SU-DHL-6 (cell line): Measurements from ENCODE around the gene SERPIND1.

ENCODE experiments used
- H2AFZ ChIP-seq: fragments of 200-600 bp; sonication (generic); 2 replicates; pipeline ENCODE4 v1.6.1; 2014; ENCODE audit warnings: low read depth, mild to moderate bottlenecking, moderate library complexity, mixed read lengths, antibody characterized with exemption, low read length; ENCODE audit not compliant: severe bottlenecking
- H3F3A ChIP-seq: fragments of 200-600 bp; shearing (Covaris generic); 2 replicates; pipeline ENCODE4 v1.6.0; 2016; ENCODE audit warnings: antibody characterized with exemption, mild to moderate bottlenecking; ENCODE audit not compliant: insufficient read depth
- H3K27ac ChIP-seq: fragments of 200-600 bp; sonication (generic); 2 replicates; pipeline ENCODE4 v1.5.1; 2016; ENCODE audit warnings: low read depth, mild to moderate bottlenecking, low read length, moderate library complexity, mixed read lengths
- H3K27me3 ChIP-seq: fragments of 200-600 bp; sonication (generic), shearing (Covaris generic); 2 replicates; pipeline ENCODE4 v1.6.0; 2014; ENCODE audit warnings: mild to moderate bottlenecking, low read length
- H3K36me3 ChIP-seq: fragments of 200-600 bp; sonication (generic); 2 replicates; pipeline ENCODE4 v1.6.1; 2014; ENCODE audit warnings: mild to moderate bottlenecking, low read length, mixed read lengths
- H3K4me2 ChIP-seq: fragments of 300-600, 200-600 bp; shearing (Covaris generic), sonication (generic); 2 replicates; pipeline ENCODE4 v1.6.0; 2014; ENCODE audit warnings: low read length, low read depth, mild to moderate bottlenecking; ENCODE audit not compliant: poor library complexity, severe bottlenecking
- H3K4me3 ChIP-seq: fragments of 200-600 bp; sonication (generic); 2 replicates; pipeline ENCODE4 v1.5.1; 2014; ENCODE audit warnings: antibody characterized with exemption, low read length, mild to moderate bottlenecking, mixed read lengths; ENCODE audit not compliant: insufficient read depth, poor library complexity, severe bottlenecking
- H3K79me2 ChIP-seq: fragments of 200-600 bp; sonication (generic); 2 replicates; pipeline ENCODE4 v1.6.1; 2014; ENCODE audit warnings: mild to moderate bottlenecking, low read length, moderate library complexity; ENCODE audit not compliant: insufficient read depth
- H3K9ac ChIP-seq: fragments of 200-600 bp; sonication (generic); 2 replicates; pipeline ENCODE4 v1.7.0; 2014; ENCODE audit warnings: mild to moderate bottlenecking, low read length
- H3K9me2 ChIP-seq: fragments of 200-600 bp; sonication (generic); replicated peaks from 2 replicates; pipeline ENCODE4 v1.6.1; 2014; ENCODE audit warnings: low read length; ENCODE audit not compliant: insufficient read depth
- H3K9me3 ChIP-seq: fragments of 200-600 bp; sonication (generic); 2 replicates; pipeline ENCODE4 v1.6.1; 2014; ENCODE audit warnings: low read length, mixed read lengths; ENCODE audit not compliant: insufficient read depth
- H4K20me1 ChIP-seq: fragments of 200-600 bp; sonication (generic); 2 replicates; pipeline ENCODE4 v1.6.1; 2014; ENCODE audit warnings: low read depth, mild to moderate bottlenecking, antibody characterized with exemption, low read length, moderate library complexity, mixed read lengths
- EZH2phosphoT487 ChIP-seq: fragments of 200-600 bp; sonication (generic), shearing (Covaris generic); conservative IDR thresholded peaks from 2 replicates; pipeline ENCODE4 v1.6.1; 2018; ENCODE audit warnings: mild to moderate bottlenecking, antibody characterized with exemption, low read length, moderate library complexity, mixed read lengths
- TF ChIP-seq, protein P1 (sequence below): fragments of 200-600 bp; sonication (generic); IDR thresholded peaks from one replicate; pipeline ENCODE4 v1.5.1; 2017; ENCODE audit warnings: antibody characterized with exemption, mild to moderate bottlenecking, low read length, moderate library complexity; ENCODE audit not compliant: insufficient read depth, poor library complexity, severe bottlenecking

The SERPIND1 gene

DNA sequence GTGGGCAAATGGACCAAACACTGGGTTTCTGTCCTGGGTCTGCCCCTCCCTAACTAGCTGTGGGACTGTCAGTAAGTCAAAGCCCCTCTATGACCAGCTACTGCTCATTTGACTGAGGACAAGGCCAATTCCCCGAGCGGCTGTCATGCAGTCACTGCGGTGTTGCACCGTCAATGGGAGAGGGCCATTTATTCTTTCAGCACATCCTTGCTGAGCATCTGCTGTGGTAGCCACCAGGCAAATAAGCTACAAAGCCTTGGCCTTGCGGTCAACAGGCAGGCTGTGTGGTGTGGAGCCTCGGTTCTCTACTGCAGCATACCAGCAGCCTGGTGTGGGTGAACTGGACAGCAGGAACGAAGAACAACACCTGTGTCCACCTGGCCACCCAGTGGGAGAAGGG lies 25.8 kb upstream of the SERPIND1 start:
- no peaks in the 10 kb centered on the region for H4K20me1 ChIP-seq
- H3K27ac ChIP-seq = peak overlapping the region; percentile 70
- H3K9ac ChIP-seq = no peak overlapping the region
- no peaks in the 10 kb centered on the region for H3K79me2 ChIP-seq
- TF ChIP-seq, protein P1, sequence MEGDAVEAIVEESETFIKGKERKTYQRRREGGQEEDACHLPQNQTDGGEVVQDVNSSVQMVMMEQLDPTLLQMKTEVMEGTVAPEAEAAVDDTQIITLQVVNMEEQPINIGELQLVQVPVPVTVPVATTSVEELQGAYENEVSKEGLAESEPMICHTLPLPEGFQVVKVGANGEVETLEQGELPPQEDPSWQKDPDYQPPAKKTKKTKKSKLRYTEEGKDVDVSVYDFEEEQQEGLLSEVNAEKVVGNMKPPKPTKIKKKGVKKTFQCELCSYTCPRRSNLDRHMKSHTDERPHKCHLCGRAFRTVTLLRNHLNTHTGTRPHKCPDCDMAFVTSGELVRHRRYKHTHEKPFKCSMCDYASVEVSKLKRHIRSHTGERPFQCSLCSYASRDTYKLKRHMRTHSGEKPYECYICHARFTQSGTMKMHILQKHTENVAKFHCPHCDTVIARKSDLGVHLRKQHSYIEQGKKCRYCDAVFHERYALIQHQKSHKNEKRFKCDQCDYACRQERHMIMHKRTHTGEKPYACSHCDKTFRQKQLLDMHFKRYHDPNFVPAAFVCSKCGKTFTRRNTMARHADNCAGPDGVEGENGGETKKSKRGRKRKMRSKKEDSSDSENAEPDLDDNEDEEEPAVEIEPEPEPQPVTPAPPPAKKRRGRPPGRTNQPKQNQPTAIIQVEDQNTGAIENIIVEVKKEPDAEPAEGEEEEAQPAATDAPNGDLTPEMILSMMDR = no peak
- no peak for TF ChIP-seq EZH2phosphoT487
- H3K27me3 ChIP-seq = no peaks in the 10 kb centered on the region
- H3K36me3 ChIP-seq = no peaks in the 10 kb centered on the region
- H3K4me3 ChIP-seq = no peak overlapping the region
- no peak overlapping the region for H3K4me2 ChIP-seq
- H2AFZ ChIP-seq = no peak overlapping the region
- no peaks in the 10 kb centered on the region for H3F3A ChIP-seq
- no peaks in the 10 kb centered on the region for H3K9me2 ChIP-seq
- H3K9me3 ChIP-seq = no peaks in the 10 kb centered on the region

DNA sequence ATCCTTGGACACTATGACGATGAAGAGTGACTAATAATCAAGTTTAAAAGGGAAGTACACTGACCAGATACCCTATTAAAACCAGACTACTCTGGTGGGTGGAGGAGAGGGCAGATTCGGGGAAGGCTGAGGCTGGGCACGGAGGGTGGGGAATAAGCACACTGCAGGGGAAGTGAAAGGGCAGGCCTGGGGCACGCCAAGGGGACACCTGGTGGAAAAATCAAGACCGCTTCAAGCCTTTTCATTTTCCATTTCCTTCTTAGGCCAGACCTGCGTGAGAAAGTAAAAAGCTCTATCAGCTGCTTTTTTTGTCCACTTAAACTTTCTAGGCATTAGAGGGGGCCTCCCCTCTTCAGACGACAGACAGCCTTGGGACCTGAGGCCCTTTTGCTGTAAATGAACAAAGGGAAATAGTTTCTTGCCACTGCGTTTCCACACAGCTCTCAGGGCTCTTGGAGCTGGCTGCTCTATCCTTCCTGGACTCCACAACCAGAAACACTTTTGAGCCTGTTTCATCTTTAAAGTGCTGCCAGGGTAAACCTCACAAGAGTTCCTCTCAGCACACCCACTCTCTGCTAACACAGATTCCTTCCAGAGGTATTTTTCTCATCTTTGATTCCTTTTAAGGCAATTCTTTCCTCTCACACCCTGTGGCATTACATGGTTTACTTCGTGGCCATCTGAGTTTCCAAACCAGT lies 25.0 kb upstream of the SERPIND1 start:
- Histone ChIP-seq H3K9me3 (no peaks in the 10 kb centered on the region), H3F3A (no peaks in the 10 kb centered on the region), H3K9me2 (no peaks in the 10 kb centered on the region), H3K36me3 (no peaks in the 10 kb centered on the region), H3K4me3 (no peak overlapping the region), H3K27me3 (no peaks in the 10 kb centered on the region), H3K4me2 (peak overlapping the region; percentile 40), H3K27ac (peak overlapping the region; percentile 88), H4K20me1 (no peaks in the 10 kb centered on the region), H3K79me2 (no peaks in the 10 kb centered on the region), H3K9ac (peak overlapping the region; percentile 36; the same call in 1 of the 2 replicates), H2AFZ (no peak overlapping the region)
- TF ChIP-seq, protein P1 = no peak

DNA sequence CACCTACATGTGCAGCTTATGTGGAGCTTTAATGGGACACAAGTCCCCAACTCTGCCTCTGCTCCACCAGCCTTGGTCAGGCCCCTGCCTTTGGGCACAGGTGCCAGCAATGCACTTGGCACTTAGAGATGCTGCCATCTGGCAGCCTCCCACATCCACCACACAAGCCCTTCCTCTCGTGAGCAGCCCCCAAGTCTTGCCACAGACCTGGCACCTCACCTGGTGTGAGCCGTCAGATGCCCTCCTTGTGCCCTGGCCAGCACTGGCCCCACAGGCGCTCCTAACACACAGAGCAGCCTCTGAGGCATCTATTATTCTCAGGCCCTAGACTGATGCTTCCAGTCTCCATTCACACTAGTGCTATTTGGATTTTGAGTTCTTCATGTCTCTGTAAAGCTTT lies 24.5 kb upstream of the SERPIND1 start:
- Histone ChIP-seq H3K4me2 (peak overlapping the region; percentile 40), H4K20me1 (no peaks in the 10 kb centered on the region), H3K79me2 (no peaks in the 10 kb centered on the region), H3K9me2 (no peaks in the 10 kb centered on the region), H3K36me3 (no peaks in the 10 kb centered on the region), H2AFZ (no peak overlapping the region), H3K9me3 (no peaks in the 10 kb centered on the region), H3K9ac (peak overlapping the region; percentile 36; the same call in 1 of the 2 replicates), H3K27ac (peak overlapping the region; percentile 88), H3F3A (no peaks in the 10 kb centered on the region), H3K4me3 (no peak overlapping the region), H3K27me3 (no peaks in the 10 kb centered on the region)
- TF ChIP-seq, protein P1 = no peak
- no peak for TF ChIP-seq EZH2phosphoT487
